Measurements from ENCODE around the gene KLHL14. TPM values are rescaled to one million over a fixed set of nuclear protein-coding genes. Genes with fewer than 3 reads are reported as not detected.

KLHL14 gene
- total and polyA plus RNA-seq, 2 of the 13 experiments (the other 11 are each of a cell fraction or from before 2014, with no cell fraction given) = 16.0 to 41.8 TPM

- Histone ChIP-seq H3K4me3 (replicated peaks in 1 of 3; ENCODE audit: insufficient read depth in 1 of 3, low read depth in 2 of 3, low read length in 3 of 3) (no peak overlapping the region), H3K36me3 (replicated peaks in 1 of 2; ENCODE audit: control insufficient read depth in 1 of 2, insufficient read depth in 2 of 2, low read length in 2 of 2) (peaks cover 2 to 48% of the 10 kb centered on the region in 2 experiments; a peak in 4 of 5 replicates), H3K9me3 (ENCODE audit: low read length) (no peaks in the 10 kb centered on the region), H2AFZ (ENCODE audit: low read length) (no peak overlapping the region), H3K27ac (ENCODE audit: extremely low read length, insufficient read depth, low read length) (no peak overlapping the region), H3K4me1 (ENCODE audit: insufficient read depth, low read length) (peaks cover 26% of the 10 kb centered on the region), H3K79me2 (ENCODE audit: insufficient read depth, low read length) (peaks cover 72% of the 10 kb centered on the region), H3K27me3 (ENCODE audit: control insufficient read depth in 1 of 2, insufficient read depth in 2 of 2, low read length in 2 of 2) (no peaks in the 10 kb centered on the region), H4K20me1 (ENCODE audit: insufficient read depth, low read length) (0 out of 2 replicates have a peak, but pooled peaks cover 3% of the 10 kb centered on the region), H3K4me2 (ENCODE audit: low read depth, low read length) (no peak overlapping the region), H3K9ac (ENCODE audit: insufficient read depth, low read depth, low read length) (no peak overlapping the region)
- in situ Hi-C loops (cut with HindIII; ENCODE audit: extremely low pct_ligation_motif_present, low pct_unique_long_range_greater_than_20kb) = no loop called here
- intact Hi-C loops (cut with micrococcal nuclease; ENCODE audit: unreplicated experiment) = no loop called here
- ChIA-PET CTCF (ENCODE audit: low intra/inter-chr PET ratio, low total read pairs) (no interaction called here), POLR2A (no interaction called here)
- ATAC-seq (no peak), DNase-seq (ENCODE audit: low spot score) (no peak), FAIRE-seq (no peak)
- no TSS peak for BruUV-seq (replicated peaks)
- TF ChIP-seq ZNF451 (CRISPR knock-in tag; IDR thresholded peaks at IDR 0.05) = no peak
- TF ChIP-seq ZNF44 (CRISPR knock-in tag; IDR thresholded peaks at IDR 0.05) = no peak
- no peak for TF ChIP-seq ZNF572 (CRISPR knock-in tag; IDR thresholded peaks at IDR 0.05)
- TF ChIP-seq DBP (CRISPR knock-in tag; IDR thresholded peaks at IDR 0.05; ENCODE audit: not compliant biosample characterization) = no peak
- TF ChIP-seq CREM (IDR thresholded peaks at IDR 0.05) = no peak
- TF ChIP-seq CREM (CRISPR knock-in tag; IDR thresholded peaks at IDR 0.05) = no peak
- no peak for TF ChIP-seq ZNF598 (CRISPR knock-in tag; IDR thresholded peaks at IDR 0.05; ENCODE audit: borderline replicate concordance)
- no peak for TF ChIP-seq MAFF (IDR thresholded peaks at IDR 0.05; ENCODE audit: low read depth, low read length)
- TF ChIP-seq PREB (CRISPR knock-in tag; IDR thresholded peaks at IDR 0.05) = no peak
- TF ChIP-seq AGO1 (IDR thresholded peaks at IDR 0.05; ENCODE audit: low read depth, low read length, poor library complexity, severe bottlenecking) = no peak
- 88% methylated on average over 7 of the region's 7 CpGs for WGBS (ENCODE audit: low lambda C conversion rate)
Observed at GRCh38 chr18:32754508-32755263, 18.1 kb downstream of the KLHL14 start.

Measured in HepG2 (cell line).